GM12873 (cell line): ENCODE results near the gene SYNGR3.

Experiments
- TF ChIP-seq, protein P1 (sequence below): IDR thresholded peaks from 2 replicates; pipeline ENCODE4 v1.5.1; 2012; ENCODE audit warnings: low read depth, mild to moderate bottlenecking, moderate library complexity, low read length, control low read depth; ENCODE audit not compliant: insufficient read depth; ENCODE audit errors: missing control alignments

The SYNGR3 gene

DNA sequence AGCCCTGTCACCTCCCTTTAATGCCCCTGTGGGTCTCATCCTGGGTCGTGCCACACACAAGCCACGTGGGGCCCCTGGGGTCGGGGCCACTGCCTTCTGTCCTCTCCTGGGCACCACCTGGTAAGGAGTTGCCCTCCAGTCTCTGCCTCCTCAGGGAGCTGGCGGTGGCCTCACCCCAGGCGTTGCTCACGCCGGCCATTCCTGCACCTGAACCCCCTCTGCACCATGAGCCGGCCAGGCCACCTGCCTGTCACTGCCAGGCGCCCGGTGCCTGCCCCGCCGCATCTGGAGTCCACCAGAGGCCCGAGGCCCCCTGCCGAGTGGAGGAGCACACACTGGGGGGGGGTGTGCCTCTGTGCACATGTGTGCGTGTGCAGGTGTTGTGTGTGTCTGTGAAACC, 47.3 kb downstream of the SYNGR3 start:
- TF ChIP-seq, protein P1, sequence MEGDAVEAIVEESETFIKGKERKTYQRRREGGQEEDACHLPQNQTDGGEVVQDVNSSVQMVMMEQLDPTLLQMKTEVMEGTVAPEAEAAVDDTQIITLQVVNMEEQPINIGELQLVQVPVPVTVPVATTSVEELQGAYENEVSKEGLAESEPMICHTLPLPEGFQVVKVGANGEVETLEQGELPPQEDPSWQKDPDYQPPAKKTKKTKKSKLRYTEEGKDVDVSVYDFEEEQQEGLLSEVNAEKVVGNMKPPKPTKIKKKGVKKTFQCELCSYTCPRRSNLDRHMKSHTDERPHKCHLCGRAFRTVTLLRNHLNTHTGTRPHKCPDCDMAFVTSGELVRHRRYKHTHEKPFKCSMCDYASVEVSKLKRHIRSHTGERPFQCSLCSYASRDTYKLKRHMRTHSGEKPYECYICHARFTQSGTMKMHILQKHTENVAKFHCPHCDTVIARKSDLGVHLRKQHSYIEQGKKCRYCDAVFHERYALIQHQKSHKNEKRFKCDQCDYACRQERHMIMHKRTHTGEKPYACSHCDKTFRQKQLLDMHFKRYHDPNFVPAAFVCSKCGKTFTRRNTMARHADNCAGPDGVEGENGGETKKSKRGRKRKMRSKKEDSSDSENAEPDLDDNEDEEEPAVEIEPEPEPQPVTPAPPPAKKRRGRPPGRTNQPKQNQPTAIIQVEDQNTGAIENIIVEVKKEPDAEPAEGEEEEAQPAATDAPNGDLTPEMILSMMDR = no peak

DNA sequence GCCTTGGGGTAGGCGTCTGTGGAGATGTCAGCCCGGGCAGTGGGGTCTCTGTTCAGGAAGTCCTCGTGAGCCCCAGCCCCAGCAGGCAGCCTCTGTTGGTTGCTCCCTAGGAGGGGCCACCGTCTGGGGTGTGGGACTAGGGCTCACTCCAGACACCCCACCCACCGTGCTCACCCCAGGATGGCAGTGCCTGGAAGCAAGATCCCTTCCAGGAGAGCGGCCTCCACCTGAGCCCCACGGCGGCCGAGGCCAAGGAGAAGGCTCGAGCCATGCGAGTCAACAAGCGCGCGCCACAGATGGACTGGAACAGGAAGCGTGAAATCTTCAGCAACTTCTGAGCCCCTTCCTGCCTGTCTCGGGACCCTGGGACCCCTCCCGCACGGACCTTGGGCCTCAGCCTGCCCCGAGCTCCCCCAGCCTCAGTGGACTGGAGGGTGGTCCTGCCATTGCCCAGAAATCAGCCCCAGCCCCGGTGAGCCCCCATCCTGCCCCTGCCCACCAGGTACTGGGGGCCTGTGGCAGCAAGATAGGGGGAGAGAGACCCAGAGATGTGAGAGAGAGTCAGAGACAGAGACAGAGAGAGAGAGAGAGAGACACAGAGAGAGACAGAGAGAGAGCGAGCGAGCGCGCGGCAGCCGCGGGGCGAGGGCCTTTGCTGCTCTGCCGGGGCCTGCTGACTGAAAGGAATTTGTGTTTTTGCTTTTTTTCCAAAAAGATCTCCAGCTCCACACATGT, 48.0 kb downstream of the SYNGR3 start:
- TF ChIP-seq, protein P1 = no peak

GRCh38 chr16:2038382-2039231, 48.8 kb downstream of the SYNGR3 start:
- TF ChIP-seq, protein P1 = no peak

- TF ChIP-seq, protein P1 = no peak
These were observed 49.7 kb downstream of the SYNGR3 start for GRCh38 chr16:2039274-2040031.

- TF ChIP-seq, protein P1 = no peak
These were observed 50.4 kb downstream of the SYNGR3 start for GRCh38 chr16:2040041-2040786.

- TF ChIP-seq, protein P1 = no peak
These were observed 51.2 kb downstream of the SYNGR3 start for GRCh38 chr16:2040787-2041522.
